Activated CD4-positive, alpha-beta T cell treated with anti-CD3 and anti-CD28 coated beads for 4 hours (primary cell): ENCODE results near the gene SCARF1.

Experiments
- DNase-seq, 2 donors: peaks; one replicate each; pipeline ENCODE4 v3.0.0-alpha.2; 2020

The SCARF1 gene

DNA sequence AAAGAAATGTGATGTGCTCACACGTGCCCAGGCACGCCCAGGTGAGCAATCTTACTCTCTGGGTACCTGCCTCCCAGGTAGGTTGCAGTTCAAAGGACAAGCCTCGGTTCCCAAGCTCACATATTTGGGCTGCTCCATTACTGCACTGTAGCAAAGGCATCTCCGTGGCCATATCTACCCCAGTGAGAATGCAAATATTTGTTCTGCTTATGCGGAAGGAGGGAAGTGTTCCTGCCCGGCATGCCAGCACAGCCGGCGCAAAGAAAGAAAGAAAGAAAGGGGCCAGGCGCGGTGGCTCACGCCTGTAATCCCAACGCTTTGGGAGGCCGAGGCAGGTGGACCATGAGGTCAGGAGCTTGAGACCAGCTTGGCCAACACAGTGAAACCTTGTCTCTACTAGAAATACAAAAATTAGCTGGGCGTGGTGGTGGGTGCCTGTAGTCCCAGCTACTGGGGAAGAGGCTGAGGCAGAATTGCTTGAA is 47.6 kb downstream of the SCARF1 start:
- DNase-seq = no peak

DNA sequence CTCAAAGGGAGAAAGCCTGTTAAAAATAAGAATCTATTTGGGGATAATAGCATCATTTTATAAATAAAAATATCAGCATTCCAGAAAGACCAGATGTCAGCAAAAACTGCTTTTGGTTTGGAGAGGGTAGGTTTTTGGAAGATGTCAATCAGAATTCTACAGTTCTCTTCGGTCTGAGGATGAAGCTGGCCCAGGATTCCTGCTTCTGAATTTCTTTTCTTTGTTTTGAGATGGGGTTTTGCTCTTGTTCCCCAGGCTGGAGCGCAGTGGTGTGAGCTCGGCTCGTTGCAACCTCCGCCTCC is 52.0 kb downstream of the SCARF1 start:
- DNase-seq = no peak

DNA sequence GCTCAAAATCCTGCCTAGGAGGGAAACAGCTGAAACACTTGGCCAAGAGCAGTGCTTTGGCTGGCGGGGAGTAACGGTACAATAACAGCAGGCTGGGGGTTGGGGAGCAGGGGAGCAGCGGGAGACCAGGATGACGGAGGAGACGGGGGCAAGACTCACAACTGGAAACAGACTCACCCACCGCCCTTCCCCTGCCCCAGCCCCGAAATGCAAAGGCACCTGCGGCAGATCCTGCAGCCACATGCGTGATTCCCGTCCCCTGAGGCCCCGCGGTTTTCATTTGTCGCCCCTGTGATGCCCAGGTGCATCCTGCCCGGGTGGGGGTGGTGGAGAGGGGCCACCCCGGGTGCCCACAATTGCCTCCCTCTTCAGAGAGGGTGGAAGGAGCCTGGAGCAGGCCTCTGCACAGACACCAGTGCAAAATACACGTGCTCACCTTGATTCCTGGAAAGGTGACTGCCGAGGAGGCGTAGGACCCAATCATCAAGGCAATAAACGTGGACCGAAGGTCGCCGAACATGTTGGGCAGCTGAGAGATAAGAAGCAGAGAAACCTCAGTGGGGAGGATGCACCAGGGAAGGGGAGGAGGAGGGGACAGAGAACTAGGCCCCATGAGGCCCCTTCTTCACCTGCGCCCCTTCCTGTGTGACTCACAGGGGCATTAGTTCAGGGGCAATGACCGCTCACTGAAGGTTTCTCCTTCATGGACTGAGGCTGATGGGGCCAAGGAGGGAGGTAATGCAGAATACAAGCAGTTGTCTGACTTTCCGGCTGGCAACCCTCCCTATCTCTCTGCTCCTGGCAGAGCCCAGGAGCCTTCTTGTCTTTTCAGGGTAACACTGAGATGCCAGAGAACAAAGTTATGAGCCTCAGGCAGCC is 52.5 kb downstream of the SCARF1 start:
- no peak for DNase-seq

DNA sequence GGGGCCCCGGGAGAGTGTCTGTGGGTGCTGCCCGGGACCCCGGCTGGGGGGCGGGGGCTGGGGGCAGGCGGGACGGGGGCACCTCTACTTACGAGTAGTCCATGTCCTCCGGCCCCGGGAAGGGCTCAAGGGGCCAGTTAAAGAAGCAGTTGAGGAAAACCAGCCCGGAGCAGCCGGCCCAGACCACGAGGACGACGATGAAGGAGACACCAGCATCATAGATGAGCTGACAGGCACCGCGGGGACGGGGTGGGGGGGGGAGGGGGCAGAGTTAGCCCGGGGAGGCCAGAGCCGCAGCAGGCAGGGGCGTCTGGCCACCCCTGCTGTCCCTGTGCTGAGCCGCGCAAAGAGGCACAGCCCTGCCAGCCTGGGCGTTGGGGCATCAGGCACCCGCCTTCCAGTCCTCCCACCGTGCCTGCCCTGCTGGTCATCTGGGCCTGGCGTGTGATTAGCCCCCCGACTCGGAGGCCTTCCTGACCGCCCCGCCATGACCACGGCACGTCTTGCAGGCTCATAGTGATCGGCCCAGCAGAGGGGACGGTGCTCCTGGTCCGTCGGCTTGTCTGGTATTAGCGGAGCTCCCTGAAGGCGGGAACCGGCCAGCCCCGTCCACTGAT is 54.0 kb downstream of the SCARF1 start:
- DNase-seq = no peak

DNA sequence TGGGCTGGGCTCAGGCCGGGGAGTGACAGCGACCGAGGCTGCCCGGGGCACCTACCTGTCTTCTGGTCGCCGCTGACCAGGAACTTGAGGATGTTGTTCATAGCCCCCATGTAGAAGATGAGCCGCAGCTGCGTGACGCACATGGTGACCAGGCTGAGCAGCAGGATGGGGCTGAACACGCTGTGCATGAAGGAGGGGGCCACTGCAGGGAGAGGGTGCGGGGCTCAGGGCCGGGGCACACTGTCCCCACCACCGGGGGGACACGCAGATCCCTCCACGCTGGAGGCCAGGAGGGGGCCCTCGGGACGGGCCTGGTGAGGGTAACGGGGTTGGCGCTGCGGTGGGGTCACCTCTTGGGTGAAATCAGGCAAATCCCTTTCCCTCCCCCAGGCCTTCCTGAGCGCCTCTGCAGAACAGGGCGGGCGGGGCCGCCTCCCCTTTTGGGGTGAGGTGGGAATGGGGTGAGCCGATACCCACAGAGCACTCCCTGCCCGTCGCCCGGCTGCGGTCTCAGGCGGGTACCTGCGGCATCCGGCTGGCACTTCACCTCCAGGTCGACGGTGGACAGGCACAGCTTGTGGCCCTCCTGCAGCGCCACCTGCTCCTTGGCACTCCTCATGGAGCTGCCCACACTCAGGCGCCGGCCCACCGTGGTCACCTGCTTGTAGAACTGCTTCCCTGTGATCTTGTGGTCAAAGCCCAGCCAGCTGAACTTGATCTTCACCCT is 54.6 kb downstream of the SCARF1 start:
- DNase-seq = no peak

DNA sequence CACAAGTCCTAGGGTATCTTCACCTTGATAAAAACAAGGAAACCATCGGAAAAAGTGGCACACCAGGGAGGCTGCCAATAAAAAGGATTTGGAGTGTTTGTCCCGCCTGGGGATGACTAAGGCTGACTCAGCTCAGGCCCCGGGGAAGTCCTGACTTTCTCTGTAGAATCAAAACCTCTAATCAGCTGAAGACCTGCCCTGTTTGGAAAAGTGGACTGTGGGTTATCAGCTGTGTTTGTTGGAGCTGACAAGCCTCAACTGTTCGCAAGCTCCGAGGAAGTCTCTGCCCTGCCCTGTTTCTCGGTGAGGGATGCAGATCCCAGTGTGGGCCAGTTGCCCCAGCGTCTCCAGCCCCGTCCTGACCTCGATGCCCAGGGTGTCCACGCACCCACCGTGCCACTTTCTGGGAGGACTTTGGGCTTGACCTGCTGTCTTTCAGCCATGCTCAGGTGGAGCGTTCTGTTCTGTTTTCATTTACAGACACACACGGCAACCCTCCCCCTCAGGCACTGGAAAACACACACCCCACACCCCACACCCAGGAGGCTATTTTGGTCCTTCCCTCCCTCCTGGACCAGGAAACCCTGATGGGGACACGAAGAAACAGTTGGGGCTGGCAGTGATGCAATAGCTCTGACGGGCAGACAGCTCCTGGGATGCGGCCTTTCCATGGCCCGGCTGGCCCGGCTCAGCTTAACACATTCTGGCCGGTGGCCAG is 55.3 kb downstream of the SCARF1 start:
- no peak for DNase-seq

DNA sequence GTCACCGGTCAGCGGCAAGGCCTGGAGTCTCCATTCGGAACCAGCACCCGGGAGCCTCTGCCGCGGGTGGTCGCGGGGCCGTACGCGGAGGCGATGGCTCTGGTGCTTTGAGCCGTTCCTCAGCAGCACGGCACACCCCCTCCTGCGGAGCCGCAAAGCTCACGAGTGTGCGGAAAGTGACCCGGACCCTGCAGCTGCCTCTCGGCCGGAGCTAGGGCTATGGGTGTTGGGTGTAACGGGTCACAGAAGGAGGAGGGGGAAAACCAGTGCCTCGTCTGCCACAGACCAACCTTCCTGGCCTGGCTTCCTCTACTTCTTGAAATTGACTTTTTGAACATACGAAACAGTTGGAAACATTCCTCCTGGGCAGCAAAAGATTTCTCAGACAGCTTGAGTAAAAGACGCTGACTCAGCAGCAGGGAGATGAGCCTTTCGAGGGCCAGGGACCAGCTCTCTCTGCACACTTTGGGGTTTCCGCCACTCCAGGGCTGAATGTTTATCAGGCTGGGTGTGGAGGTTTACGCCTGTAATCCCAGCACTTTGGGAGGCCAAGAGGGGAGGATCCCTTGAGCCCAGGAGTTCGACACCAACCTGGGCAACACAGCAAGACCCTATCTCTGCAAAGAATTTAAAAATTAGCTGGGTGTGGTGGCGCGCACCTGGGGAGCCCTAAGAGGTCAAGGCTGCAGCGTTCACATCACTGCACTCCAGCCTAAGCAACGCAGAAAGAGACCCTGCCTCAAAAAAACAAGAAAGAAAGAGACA is 56.5 kb downstream of the SCARF1 start:
- DNase-seq = no peak

DNA sequence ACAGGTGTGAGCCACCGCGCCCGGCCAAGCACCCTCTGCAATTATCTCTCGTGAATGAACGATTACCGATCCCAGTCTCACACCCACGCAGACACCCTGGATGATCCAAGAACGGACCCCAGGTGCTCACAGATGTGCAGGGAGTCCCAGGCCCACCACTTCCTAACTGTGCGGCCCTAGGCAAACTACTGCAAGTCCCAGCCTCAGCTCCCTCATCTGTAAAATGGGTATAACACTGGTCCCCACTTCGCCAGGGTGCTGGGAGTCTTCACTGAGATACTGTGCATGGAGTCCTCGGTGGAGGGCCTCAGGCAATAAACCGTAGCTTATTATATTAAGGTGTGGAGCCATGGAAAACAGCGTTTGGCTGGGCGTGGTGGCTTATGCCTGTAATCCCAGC is 61.4 kb downstream of the SCARF1 start:
- no peak for DNase-seq
